HEK293 (cell line): Measurements from ENCODE around the gene PDPR.
"Not testable (repeated sequence)": the region's sequence is repeated elsewhere in the genome, so short reads cannot be mapped to it uniquely, and the experiment has no call there.

Source experiments
- CTCF ChIA-PET: fragments of 350-600 bp; formaldehyde crosslinking; extraction: SDS; loops from one replicate; lab custom pipeline; 2021; ENCODE audit warnings: antibody characterized with exemption; lab: Yijun Ruan, JAX
- POLR2A ChIA-PET: fragments of 300-600 bp; formaldehyde crosslinking; extraction: SDS; loops from one replicate; lab custom pipeline; 2020; ENCODE audit warnings: antibody characterized with exemption, inconsistent platforms; lab: Yijun Ruan, JAX
- H3K27ac ChIP-seq: fragments of 200-500 bp; sonication (Bioruptor generic); 2 replicates; pipeline ENCODE4 v1.5.1; 2014; ENCODE audit warnings: low read depth, low read length, control low read depth, inconsistent platforms; ENCODE audit errors: extremely low read depth
- H3K36me3 ChIP-seq, 2 experiments: fragments of 200-500 bp in 1 of 2; sonication (Bioruptor generic) in 1 of 2; 1 replicate in 1 of 2; 2 replicates in 1 of 2; pipeline ENCODE4 v1.5.1; 2014 to 2017; ENCODE audit warnings: inconsistent platforms in 2 of 2, low read length in 2 of 2; ENCODE audit not compliant: control insufficient read depth in 2 of 2, insufficient read depth in 1 of 2
- H3K4me1 ChIP-seq: fragments of 200-500 bp; sonication (Bioruptor generic); 2 replicates; pipeline ENCODE4 v1.5.1; 2014; ENCODE audit warnings: mild to moderate bottlenecking, low read length, inconsistent platforms; ENCODE audit not compliant: control insufficient read depth, insufficient read depth
- H3K4me3 ChIP-seq: 2 replicates; pipeline ENCODE4 v1.5.1; 2011; ENCODE audit warnings: low read depth, mild to moderate bottlenecking, control low read depth, low read length, moderate library complexity
- H3K9me3 ChIP-seq: fragments of 200-500 bp; sonication (Bioruptor generic); 2 replicates; pipeline ENCODE4 v1.5.1; 2014; ENCODE audit warnings: low read depth, low read length, inconsistent platforms; ENCODE audit not compliant: control insufficient read depth, insufficient read depth
- TF ChIP-seq, protein P1 (sequence below): fragments of 450-650 bp; formaldehyde crosslinking; IDR thresholded peaks from 2 replicates; pipeline ENCODE4 v1.5.1; 2017; ENCODE audit warnings: missing biosample characterization, mild to moderate bottlenecking, missing genetic modification characterization, moderate library complexity

Gene PDPR

DNA sequence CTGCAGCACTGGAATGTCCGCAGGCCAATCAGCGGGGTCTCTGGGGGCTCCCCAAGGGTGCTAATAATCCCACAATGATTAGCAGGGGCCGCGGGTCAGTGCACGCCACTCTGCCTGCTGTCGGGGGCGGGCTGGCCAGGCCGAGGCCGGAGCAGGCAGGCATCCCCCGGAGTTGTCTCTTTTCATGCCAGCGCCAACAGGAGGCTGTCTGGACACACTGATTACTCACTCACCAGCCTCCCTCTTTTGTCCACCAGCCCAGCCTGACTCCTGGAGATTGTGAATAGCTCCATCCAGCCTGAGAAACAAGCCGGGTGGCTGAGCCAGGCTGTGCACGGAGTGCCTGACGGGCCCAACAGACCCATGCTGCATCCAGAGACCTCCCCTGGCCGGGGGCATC, 59.8 kb downstream of the PDPR start:
- H3K36me3 ChIP-seq, H3K27ac ChIP-seq, H3K9me3 ChIP-seq, CTCF ChIA-PET, H3K4me3 ChIP-seq, POLR2A ChIA-PET, H3K4me1 ChIP-seq: not testable (repeated sequence)

DNA sequence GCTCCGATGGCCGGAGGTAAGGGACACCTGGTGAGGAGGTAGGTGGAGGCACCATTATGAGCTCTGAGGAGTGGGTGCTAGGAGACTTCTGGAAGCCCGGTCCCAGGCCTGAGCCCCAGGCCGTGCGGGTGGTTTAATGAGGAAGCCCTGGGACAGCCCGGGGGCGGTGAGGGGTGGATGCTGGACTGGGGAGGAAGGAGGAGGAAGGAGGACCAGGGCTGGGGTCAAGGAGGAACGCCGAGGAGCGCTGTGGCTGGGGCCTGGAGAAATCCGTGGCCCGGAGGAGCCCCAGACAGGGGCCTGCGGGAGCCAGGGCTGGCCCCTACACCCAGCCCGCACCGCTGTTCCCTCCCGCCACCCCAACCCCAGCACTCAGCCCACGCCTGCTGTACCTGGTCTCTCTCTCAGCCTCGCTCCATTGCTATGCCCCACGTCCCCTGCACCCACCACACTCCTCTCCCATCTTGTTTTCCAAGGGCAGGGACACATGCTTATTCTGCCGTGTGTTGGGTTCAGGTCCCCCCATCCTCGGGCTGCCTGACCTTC, 60.3 kb downstream of the PDPR start:
- H3K27ac ChIP-seq, H3K36me3 ChIP-seq, CTCF ChIA-PET, H3K9me3 ChIP-seq, POLR2A ChIA-PET, H3K4me1 ChIP-seq, H3K4me3 ChIP-seq: not testable (repeated sequence)

DNA sequence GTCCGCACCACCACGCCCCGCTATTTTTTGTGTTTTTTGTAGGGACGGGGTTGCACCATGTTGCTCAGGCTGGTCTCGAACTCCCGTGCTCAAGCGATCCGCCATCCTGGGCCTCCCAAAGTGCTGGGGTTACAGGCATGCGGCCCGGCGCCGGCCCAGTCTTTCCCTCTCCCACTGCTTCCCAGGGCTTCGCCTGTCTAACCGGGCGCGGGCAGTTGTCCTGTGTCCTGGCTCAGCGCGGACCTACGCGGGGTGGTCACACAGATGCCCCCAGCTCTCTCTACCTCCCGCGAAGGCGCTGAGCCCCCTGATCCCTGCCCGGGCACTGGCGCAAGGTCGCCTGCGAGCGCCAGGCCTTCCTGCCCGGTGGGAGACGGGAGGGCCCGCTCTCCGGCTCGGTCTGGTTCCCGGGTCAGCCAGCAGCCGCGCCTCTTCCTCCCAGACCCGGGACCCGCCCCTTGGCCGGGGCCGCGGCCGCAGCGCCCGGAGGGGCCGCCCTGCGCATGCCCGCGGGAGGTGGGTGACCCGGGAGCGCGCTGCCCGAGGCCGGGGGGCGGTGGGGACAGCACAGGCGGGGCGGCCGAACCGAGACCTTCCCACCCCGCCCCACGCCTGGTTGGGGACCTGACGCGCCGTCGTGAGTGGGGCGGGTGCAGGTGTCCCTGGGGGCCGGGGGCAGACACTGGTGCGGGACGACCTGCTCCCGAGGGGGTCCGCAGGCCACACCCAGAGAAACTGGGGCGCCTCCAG, 73.9 kb downstream of the PDPR start:
- H3K4me3 ChIP-seq, H3K9me3 ChIP-seq, POLR2A ChIA-PET, CTCF ChIA-PET, H3K27ac ChIP-seq, H3K4me1 ChIP-seq, H3K36me3 ChIP-seq: not testable (repeated sequence)

DNA sequence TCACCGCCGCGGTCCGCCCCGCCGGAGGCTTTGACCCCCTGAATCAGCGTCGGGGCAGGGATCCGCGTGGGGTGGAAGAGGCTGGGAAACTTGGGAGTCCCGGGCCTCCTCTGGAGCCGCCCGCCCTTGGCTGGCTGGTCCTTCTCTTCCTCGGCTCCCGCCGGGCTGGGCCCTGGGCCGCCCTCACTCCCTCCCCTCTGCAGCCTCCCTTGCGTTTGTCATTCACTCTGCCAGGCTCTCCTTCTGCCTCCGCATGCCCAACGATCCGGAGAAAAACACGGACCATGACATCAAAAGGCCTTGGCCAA, 74.4 kb downstream of the PDPR start:
- H3K27ac ChIP-seq, H3K36me3 ChIP-seq, H3K9me3 ChIP-seq, POLR2A ChIA-PET, H3K4me3 ChIP-seq, H3K4me1 ChIP-seq, CTCF ChIA-PET: not testable (repeated sequence)

DNA sequence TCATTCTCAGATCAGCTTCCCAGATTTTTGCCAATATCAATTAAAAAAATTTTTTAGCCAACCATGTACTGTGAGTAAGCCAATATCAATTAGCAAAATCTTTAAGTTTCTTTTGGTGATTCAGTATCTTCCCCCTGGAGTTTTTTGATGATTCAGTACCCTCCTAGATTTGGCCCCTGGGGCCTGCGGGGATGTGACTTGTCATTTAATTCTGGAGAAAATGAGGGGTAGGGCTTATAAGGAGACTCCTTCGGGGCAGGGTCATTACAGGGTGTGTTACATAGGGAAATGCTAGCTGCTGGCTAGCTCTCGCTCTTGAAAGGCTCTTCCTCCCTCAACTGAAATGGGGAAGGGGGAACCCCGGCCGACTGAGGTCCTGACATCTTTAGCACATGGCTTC, 76.4 kb downstream of the PDPR start:
- H3K27ac ChIP-seq, H3K36me3 ChIP-seq, H3K4me3 ChIP-seq, CTCF ChIA-PET, H3K4me1 ChIP-seq, POLR2A ChIA-PET, H3K9me3 ChIP-seq: not testable (repeated sequence)

DNA sequence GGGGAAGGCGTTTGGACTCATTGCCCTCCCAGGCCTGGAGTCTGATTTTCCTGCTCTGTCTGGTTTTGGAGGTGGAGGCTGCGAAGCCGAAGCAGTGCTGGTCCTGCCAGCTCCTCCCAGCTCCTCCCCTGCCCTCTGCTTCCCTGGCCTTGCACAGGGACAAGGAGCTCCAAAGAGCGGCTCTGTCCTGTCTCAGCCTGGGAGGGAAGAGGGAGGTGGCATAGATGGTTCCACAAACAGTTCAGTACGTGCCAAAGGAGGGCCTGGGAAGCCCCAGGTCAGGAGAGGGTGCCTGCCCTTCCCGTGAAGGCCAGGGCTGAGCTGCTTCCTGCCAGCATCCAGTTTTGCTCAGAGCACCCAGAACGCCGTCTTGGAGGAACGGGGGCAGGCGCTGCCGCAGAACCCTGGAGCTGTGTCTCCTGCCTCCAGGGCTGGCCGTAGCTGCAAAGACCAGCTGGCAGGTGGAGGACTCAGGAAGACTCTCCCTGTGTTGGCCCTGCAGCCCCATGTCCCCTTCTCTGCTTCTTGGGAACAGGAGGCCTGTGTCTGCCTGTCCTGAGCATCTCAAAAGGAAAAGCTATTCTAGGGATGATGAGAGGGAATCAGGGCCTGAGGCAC, 82.7 kb downstream of the PDPR start:
- H3K9me3 ChIP-seq, H3K4me3 ChIP-seq, H3K27ac ChIP-seq, H3K36me3 ChIP-seq, CTCF ChIA-PET, H3K4me1 ChIP-seq, POLR2A ChIA-PET: not testable (repeated sequence)

DNA sequence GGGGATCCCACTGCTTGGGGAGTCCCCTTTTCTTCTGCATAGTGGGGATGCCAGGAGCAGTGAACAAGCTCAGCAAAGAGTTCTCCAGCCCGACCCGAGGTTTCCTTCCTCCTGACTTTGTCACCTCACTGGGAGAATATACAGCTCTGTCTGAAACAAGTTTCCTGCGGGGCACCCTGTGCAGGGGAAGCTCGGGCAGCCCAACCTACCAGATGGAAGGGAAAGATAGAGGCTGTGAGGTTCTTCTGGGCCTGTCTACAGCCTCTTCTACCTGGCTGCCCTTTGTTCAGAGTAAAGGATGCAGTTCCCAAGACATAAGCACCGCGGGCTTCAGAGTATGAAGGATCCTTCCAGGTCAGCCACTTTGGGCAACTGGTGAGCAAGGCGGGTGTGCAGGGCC, 83.5 kb downstream of the PDPR start:
- POLR2A ChIA-PET, H3K27ac ChIP-seq, H3K4me1 ChIP-seq, H3K36me3 ChIP-seq, H3K4me3 ChIP-seq, CTCF ChIA-PET, H3K9me3 ChIP-seq: not testable (repeated sequence)
- TF ChIP-seq, protein P1, sequence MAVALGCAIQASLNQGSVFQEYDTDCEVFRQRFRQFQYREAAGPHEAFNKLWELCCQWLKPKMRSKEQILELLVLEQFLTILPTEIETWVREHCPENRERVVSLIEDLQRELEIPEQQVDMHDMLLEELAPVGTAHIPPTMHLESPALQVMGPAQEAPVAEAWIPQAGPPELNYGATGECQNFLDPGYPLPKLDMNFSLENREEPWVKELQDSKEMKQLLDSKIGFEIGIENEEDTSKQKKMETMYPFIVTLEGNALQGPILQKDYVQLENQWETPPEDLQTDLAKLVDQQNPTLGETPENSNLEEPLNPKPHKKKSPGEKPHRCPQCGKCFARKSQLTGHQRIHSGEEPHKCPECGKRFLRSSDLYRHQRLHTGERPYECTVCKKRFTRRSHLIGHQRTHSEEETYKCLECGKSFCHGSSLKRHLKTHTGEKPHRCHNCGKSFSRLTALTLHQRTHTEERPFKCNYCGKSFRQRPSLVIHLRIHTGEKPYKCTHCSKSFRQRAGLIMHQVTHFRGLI (tag by site-specific recombination), result 0 out of 2 replicates have a peak, but pooled peaks have one; percentile 27

DNA sequence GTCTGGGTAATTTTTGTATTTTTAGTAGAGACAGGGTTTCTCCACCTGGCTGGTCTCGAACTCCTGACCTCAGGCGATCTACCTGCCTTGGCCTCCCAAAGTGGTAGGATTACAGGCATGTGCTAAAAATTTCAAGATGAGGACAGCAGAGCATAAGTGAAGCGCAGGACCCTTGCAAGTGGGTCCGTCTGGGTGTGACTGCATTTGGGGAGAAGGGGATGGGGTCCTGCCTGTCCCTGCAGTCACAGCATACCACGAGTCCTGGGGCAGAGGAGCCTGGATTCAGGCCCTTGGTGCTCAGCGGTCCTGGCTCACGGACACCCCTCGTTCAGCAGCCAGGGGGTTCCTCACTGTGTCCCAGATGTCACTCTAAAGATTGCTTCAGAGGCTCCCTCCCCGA, 84.1 kb downstream of the PDPR start:
- H3K4me1 ChIP-seq, H3K9me3 ChIP-seq, CTCF ChIA-PET, POLR2A ChIA-PET, H3K4me3 ChIP-seq, H3K27ac ChIP-seq, H3K36me3 ChIP-seq: not testable (repeated sequence)

DNA sequence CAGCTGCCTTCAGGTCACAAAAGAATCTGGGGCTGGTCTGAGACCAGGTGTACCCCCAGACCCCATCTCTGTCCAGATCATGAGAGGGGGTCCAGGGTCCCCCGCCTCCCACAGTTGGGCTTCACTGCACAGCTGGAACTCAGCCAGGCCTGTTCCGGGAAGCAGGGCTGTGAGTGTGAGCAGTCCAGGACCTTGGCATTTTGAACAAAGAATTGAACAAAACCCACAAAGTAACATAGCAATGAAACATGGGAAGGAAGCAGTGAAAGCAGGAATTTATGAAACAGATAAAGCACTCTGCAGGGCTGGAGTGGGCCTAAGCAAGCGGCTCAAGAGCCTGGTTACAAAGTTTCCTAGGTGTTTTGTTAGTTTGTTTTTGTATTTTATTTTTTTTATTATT, 84.5 kb downstream of the PDPR start:
- H3K27ac ChIP-seq, H3K9me3 ChIP-seq, H3K4me1 ChIP-seq, POLR2A ChIA-PET, H3K4me3 ChIP-seq, H3K36me3 ChIP-seq, CTCF ChIA-PET: not testable (repeated sequence)

DNA sequence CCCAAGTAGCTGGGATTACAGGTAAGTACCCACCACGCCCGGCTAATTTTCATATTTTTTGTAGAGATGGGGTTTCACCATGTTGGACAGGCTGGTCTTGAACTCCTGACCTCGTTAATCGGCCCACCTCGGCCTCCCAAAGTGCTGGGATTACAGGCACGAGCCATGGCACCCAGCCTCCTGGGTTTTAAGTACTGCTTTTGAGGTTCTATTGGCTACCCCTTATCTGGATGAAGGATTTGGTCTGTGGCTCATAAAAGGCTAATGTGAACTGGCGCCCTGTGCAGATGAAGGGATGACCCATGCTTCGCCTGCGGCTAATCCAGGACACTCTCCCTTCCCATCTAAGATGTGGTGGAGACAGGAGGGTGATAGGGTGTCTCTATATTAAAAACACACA, 85.0 kb downstream of the PDPR start:
- H3K9me3 ChIP-seq, POLR2A ChIA-PET, H3K4me3 ChIP-seq, H3K27ac ChIP-seq, H3K4me1 ChIP-seq, CTCF ChIA-PET, H3K36me3 ChIP-seq: not testable (repeated sequence)
